ENCODE data around the gene CKM.
"Not testable (repeated sequence)": the region's sequence is repeated elsewhere in the genome, so short reads cannot be mapped to it uniquely, and the experiment has no call there.

Gene CKM

GRCh38 chr19:45283443-45284033, 39.1 kb downstream of the CKM start:
- DNase-seq = no peak

DNA sequence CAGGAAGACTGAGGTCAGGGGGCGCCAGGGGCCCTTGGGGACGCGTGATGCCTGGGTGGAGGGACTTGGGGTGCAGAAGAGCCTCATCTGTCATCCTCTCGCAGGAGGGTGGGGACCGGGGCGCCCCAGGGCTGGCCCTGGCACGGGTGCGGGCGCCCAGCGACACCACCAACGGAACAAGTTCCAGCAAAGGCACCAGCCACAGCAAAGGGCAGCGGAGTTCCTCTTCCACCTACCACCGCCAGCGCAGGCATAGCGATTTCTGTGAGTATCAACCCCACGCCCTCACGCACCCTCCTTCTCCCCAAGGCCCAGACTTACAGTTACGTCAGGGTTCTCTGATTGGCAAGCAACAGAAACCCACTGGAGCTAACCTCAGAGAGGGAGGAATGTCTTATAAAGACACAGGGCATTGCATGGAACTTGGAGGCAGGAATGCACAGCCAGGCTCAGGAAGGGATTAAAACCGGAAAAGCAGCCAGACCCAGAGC, 42.2 kb downstream of the CKM start:
- DNase-seq = no peak

- DNase-seq = no peak
Observed at GRCh38 chr19:45279587-45280192, 43.0 kb downstream of the CKM start.

GRCh38 chr19:45278087-45278486, 44.6 kb downstream of the CKM start:
- DNase-seq = no peak

GRCh38 chr19:45276284-45276687, 46.4 kb downstream of the CKM start:
- DNase-seq = no peak

- no peak for DNase-seq
Observed at GRCh38 chr19:45275370-45275971, 47.2 kb downstream of the CKM start.

DNA sequence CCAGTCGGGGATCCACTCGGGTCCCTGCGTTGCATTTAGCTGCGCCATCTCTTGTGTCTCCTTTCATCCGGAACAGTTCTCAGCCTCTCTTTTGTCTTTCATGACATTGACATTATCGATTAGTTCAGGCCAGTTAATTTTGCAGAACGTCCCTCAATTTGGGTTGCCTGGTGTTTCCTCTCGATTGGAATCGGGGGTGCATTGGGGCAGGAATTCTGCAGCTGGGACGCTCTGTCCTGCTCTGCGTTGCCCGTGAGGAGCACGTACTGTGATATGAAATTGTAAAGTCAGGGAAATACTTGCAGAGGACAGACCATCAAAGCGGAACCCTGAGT, 49.2 kb downstream of the CKM start:
- DNase-seq = no peak

GRCh38 chr19:45271735-45272108, 51.0 kb downstream of the CKM start:
- DNase-seq = no peak

GRCh38 chr19:45271098-45271734, 51.5 kb downstream of the CKM start:
- no peak for DNase-seq

GRCh38 chr19:45269939-45270338, 52.7 kb downstream of the CKM start:
- not testable (repeated sequence) for DNase-seq

- DNase-seq = no peak
Observed at GRCh38 chr19:45267296-45267695, 55.4 kb downstream of the CKM start.

DNA sequence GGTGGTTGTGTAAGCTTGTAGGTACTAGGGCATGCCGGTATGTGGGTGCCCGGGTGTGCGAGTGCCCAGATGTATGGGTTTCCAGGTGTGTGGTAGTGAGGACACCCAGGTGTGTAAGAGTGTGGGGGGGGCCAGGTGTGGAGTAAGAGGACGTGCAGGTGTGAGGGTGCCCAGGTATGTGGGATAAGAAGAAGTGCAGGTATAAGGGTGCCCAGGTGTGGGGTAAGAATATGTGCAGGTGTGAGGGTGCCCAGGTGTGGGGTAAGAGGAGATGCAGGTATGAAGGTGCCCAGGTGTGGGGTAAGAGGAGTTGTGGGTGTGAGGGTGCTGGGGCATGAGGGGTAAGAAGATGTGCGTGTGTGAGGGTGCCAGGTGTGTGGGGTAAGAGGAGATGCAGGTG, 57.3 kb downstream of the CKM start:
- DNase-seq = no peak

DNA sequence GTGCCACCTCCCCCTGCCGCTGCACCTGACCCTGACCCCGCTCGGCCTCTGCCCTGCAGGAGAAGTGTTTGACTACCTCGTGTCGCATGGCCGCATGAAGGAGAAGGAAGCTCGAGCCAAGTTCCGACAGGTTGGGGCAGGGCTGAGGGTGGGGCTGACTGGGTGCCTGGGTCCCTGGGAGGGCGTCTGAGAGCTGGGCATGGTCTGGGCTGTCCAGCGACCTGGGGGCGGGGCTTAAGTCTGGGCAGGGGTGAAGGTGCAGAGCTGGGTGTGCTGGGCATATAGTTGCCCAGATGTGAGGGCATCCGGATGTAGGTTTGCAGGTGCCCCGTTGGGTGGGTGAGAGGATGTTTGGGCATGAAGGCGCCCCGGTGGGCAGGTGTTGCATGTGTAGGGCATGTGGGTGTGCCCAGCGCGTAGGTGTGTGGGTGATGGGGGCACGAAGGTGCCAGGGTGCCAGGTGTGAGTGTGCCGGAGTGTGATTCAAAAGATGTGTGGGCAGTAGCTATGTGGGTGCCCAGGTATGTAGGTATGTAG, 57.8 kb downstream of the CKM start:
- no peak for DNase-seq

GRCh38 chr19:45263013-45263412, 59.7 kb downstream of the CKM start:
- DNase-seq = no peak

DNA sequence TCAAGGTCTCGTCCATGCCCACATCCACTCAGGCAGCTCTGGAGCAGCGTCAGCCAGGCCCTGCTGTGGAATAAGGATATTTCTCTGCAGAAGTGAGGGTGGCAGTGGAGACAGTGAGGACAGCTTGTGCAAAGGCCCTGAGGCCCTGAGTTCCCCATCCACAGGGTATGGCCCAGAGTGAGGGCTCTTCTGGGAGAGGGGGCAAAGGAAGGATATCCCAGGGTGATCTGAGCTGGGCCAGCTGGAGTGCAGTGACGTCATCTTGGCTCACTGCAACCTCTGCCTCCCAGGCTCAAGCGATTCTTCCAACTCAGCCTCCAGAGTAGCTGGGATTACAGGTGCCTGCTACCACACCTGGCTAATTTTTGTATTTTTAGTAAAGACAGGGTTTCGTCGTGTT, 60.1 kb downstream of the CKM start:
- DNase-seq = no peak

DNA sequence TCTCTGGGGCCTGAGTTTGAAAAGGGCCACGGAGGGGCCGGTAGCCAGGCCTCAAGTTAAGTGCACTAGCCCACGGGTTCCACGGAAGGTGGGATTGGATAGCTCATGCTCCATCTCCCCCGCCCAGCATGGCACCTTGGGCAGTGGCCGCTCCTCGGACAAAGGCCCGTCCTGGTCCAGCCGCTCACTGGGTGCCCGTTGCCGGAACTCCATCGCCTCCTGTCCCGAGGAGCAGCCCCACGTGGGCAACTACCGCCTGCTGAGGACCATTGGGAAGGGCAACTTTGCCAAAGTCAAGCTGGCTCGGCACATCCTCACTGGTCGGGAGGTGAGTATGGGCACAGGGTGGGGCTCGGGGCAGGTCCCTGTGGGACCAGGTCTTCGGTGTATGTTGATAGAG, 63.8 kb downstream of the CKM start:
- DNase-seq = no peak

DNA sequence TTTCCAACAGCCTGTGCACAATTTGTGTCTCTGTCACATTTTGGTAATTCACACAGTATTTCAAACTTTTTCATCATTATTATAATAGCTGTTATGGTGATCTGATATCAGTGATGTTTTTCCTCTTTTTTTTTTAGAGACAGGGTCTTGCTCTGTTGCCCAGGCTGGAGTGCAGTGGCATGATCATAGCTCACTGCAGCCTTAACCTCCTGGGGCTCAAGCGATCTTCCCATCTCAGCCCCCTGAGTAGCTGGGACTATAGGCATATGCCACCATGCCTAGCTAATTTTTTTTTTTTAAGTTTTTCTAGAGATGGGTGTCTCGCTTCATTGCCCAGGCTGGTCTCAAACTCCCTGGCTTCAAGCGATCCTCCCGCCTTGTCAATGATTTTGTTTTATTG, 65.8 kb downstream of the CKM start:
- no peak for DNase-seq

All from activated gamma-delta T cell (primary cell).